K562 (cell line): Measurements from ENCODE around the gene FADS6. TPM values are rescaled to one million over a fixed set of nuclear protein-coding genes. Genes with fewer than 3 reads are reported as not detected.
A peak's percentile ranks its signal among the peaks of the same experiment; 100 is the strongest.

Experiments used
- ATF6 ChIP-seq: sonication (generic); formaldehyde crosslinking; IDR thresholded peaks from 2 replicates; pipeline ENCODE4 v1.4.0; 2020; ENCODE audit warnings: mild to moderate bottlenecking, missing genetic modification reagents
- FOXM1 ChIP-seq, 2 experiments: fragments of 450-650 bp in 1 of 2; sonication (generic) in 1 of 2; formaldehyde crosslinking in 1 of 2; IDR thresholded peaks; 2 replicates each; pipeline versions ENCODE4 v1.6.1 to v1.9.0; 2017 to 2022; ENCODE audit warnings: low read depth in 2 of 2, mild to moderate bottlenecking in 2 of 2, missing genetic modification reagents in 1 of 2, moderate library complexity in 1 of 2
- GTF2B ChIP-seq: IDR thresholded peaks from 2 replicates; pipeline ENCODE4 v1.6.1; 2011; ENCODE audit not compliant: insufficient read length; ENCODE audit errors: extremely low read depth
- MGA ChIP-seq: fragments of 450-650 bp; IDR thresholded peaks from 2 replicates; pipeline ENCODE4 v1.6.1; 2016; ENCODE audit warnings: mild to moderate bottlenecking, moderate library complexity
- SETDB1 ChIP-seq: IDR thresholded peaks from one replicate; pipeline ENCODE4 v1.6.1; 2012; ENCODE audit warnings: low read length, control low read depth, inconsistent platforms
- SMC3 ChIP-seq: conservative IDR thresholded peaks from 2 replicates; pipeline ENCODE4 v1.6.1; 2011; ENCODE audit warnings: low read depth, low read length, improper control_type of control experiment; ENCODE audit not compliant: insufficient read depth
- ZC3H4 ChIP-seq: sonication (generic); formaldehyde crosslinking; IDR thresholded peaks from 2 replicates; pipeline ENCODE4 v1.9.0; 2021; ENCODE audit warnings: missing genetic modification reagents, borderline replicate concordance
- ZNF224 ChIP-seq: sonication (generic); formaldehyde crosslinking; IDR thresholded peaks from 2 replicates; pipeline ENCODE4 v1.8.0; 2022; ENCODE audit warnings: mild to moderate bottlenecking, missing genetic modification reagents
- ZNF639 ChIP-seq, 2 experiments: fragments of 200-800 bp in 1 of 2; sonication (Bioruptor generic) in 1 of 2; sonication (generic) in 1 of 2; formaldehyde crosslinking in 1 of 2; IDR thresholded peaks in 1 of 2; conservative IDR thresholded peaks in 1 of 2; 2 replicates each; pipeline versions ENCODE4 v1.5.0 to v1.6.1; 2016 to 2020; ENCODE audit warnings: missing compliant biosample characterization in 1 of 2, missing genetic modification characterization in 1 of 2, missing genetic modification reagents in 1 of 2
- polyA plus RNA-seq, 8 experiments: library from polyadenylated mRNA; depleted of rRNA in 4 of 8; stranded (reverse) in 5 of 8; unstranded in 3 of 8; fragments of >200 nt; fragmentation: Nextera tagmentation in 2 of 8; fragmentation: Illumina TruSeq in 1 of 8; extraction: Ambion mirVana in 2 of 8; extraction: Trizol in 1 of 8; gene quantifications; 2 replicates each; pipeline versions ENCODE4 v1.2.1 to v1.2.3, GENCODE V29; 2011 to 2014; ENCODE audit warnings: inconsistent platforms in 1 of 8, missing spikeins in 1 of 8
- total RNA-seq, 7 experiments: library from RNA; depleted of rRNA in 6 of 7; stranded (reverse); fragments of >200 nt in 6 of 7; fragmentation: Illumina TruSeq in 2 of 7; extraction: Trizol in 2 of 7; gene quantifications; 2 replicates each; pipeline versions ENCODE4 v1.2.1 to v1.2.3, GENCODE V29; 2011 to 2021; ENCODE audit warnings: low replicate concordance in 1 of 7

FADS6 gene
- total and polyA plus RNA-seq, 9 of the 15 experiments (the other 6 are each of a cell fraction or from before 2014, with no cell fraction given), result 0.18 to 0.22 TPM; not detected in 7

- TF ChIP-seq MGA (peak; percentile 88), SETDB1 (no peak), FOXM1 (IDR thresholded peaks at IDR 0.05; ENCODE audit: low read depth) (no peak), FOXM1 (CRISPR knock-in tag; IDR thresholded peaks at IDR 0.05; ENCODE audit: low read depth) (peak; percentile 60; the same call in 1 of the 2 replicates), ZC3H4 (CRISPR knock-in tag) (peak; percentile 51; the same call in 1 of the 2 replicates), GTF2B (no peak), ZNF224 (CRISPR knock-in tag) (peak; percentile 80), SMC3 (no peak), ATF6 (CRISPR knock-in tag) (no peak), ZNF639 (CRISPR knock-in tag; conservative IDR thresholded peaks at IDR 0.05 in 1 of 2, IDR thresholded peaks at IDR 0.05 in 1 of 2) (no peak)
These were observed 41.0 kb downstream of the FADS6 start (continued) for GRCh38 chr17:74852237-74853047.
